IPS-NIHi7 (cell line): ENCODE measurements around the gene CALHM1.
"Not testable (repeated sequence)": the region's sequence is repeated elsewhere in the genome, so short reads cannot be mapped to it uniquely, and the experiment has no call there.

Source experiments
- DNase-seq: peaks from one replicate; pipeline ENCODE4 v3.0.0; 2012; ENCODE audit warnings: mixed read lengths; ENCODE audit errors: extremely low spot score

CALHM1 gene

GRCh38 chr10:103458720-103459119 is at the start of gene CALHM1:
TSS of gene CALHM1 (minus strand) at chr10:103458900. CDS start at chr10:103458751, 149 bp downstream.
- DNase-seq, result peak; percentile 92

- peak; percentile 26 for DNase-seq
These were observed 48.8 kb upstream of the CALHM1 start for GRCh38 chr10:103507235-103508191.

- no peak for DNase-seq
These were observed 47.4 kb upstream of the CALHM1 start for GRCh38 chr10:103506061-103506460.

GRCh38 chr10:103504181-103504783 is 45.6 kb upstream of the CALHM1 start:
- peak; percentile 43 for DNase-seq

GRCh38 chr10:103503777-103504176 is 45.1 kb upstream of the CALHM1 start:
- not testable (repeated sequence) for DNase-seq

GRCh38 chr10:103502849-103503660 is 44.4 kb upstream of the CALHM1 start:
- DNase-seq, result no peak

GRCh38 chr10:103501186-103501585 is 42.5 kb upstream of the CALHM1 start:
- no peak for DNase-seq

GRCh38 chr10:103500481-103500880 is 41.8 kb upstream of the CALHM1 start:
- DNase-seq, result no peak

GRCh38 chr10:103499881-103500280 is 41.2 kb upstream of the CALHM1 start:
- no peak for DNase-seq

GRCh38 chr10:103498936-103499638 is 40.4 kb upstream of the CALHM1 start:
- DNase-seq, result no peak

GRCh38 chr10:103497161-103497915 is 38.6 kb upstream of the CALHM1 start:
- no peak for DNase-seq

- no peak for DNase-seq
These were observed 36.6 kb upstream of the CALHM1 start for GRCh38 chr10:103495321-103495720.

- DNase-seq, result no peak
These were observed 35.5 kb upstream of the CALHM1 start for GRCh38 chr10:103493916-103494877.

GRCh38 chr10:103493362-103493915 is 34.7 kb upstream of the CALHM1 start, which contains the start of gene NEURL1:
TSS of gene NEURL1 (plus strand) at chr10:103493705. CDS start at chr10:103494388, 683 bp downstream.
- DNase-seq, result peak; percentile 64

- no peak for DNase-seq
These were observed 34.1 kb upstream of the CALHM1 start for GRCh38 chr10:103492655-103493261.

GRCh38 chr10:103491729-103492364 is 33.1 kb upstream of the CALHM1 start:
- no peak for DNase-seq

GRCh38 chr10:103490986-103491314 is 32.2 kb upstream of the CALHM1 start:
- DNase-seq, result no peak

- no peak for DNase-seq
These were observed 28.7 kb upstream of the CALHM1 start for GRCh38 chr10:103487410-103487708.
